Fibroblast of the conjunctiva (primary cell): ENCODE data around the gene UBQLNL.

Experiments
- DNase-seq: peaks from one replicate; pipeline ENCODE4 v3.0.0-alpha.2; 2010; ENCODE audit warnings: low read depth

UBQLNL gene

GRCh38 chr11:5507933-5508305 lies 8.6 kb downstream of the UBQLNL start:
- no peak for DNase-seq

- DNase-seq: no peak
These were observed 9.1 kb downstream of the UBQLNL start for GRCh38 chr11:5507177-5507932.

GRCh38 chr11:5505363-5506048 lies 11.0 kb downstream of the UBQLNL start:
- DNase-seq: no peak

GRCh38 chr11:5504403-5504921 lies 12.0 kb downstream of the UBQLNL start:
- DNase-seq: no peak

- DNase-seq: no peak
These were observed 16.1 kb downstream of the UBQLNL start for GRCh38 chr11:5500393-5500801.

GRCh38 chr11:5499671-5500070 lies 16.8 kb downstream of the UBQLNL start:
- DNase-seq: no peak

- DNase-seq: no peak
These were observed 26.7 kb downstream of the UBQLNL start for GRCh38 chr11:5489576-5490357.

GRCh38 chr11:5488798-5489399 lies 27.6 kb downstream of the UBQLNL start:
- DNase-seq: no peak

- DNase-seq: no peak
These were observed 28.1 kb downstream of the UBQLNL start, which contains the start of gene OR52D1 for GRCh38 chr11:5488385-5488784. Gene OR52D1 (plus strand): TSS chr11:5488685. CDS start chr11:5488707, 22 bp downstream.

- no peak for DNase-seq
These were observed 30.1 kb downstream of the UBQLNL start for GRCh38 chr11:5486421-5486820.

- DNase-seq: no peak
These were observed 30.5 kb downstream of the UBQLNL start for GRCh38 chr11:5486003-5486402.

GRCh38 chr11:5476186-5476819 lies 40.2 kb downstream of the UBQLNL start:
- peak; percentile 29 for DNase-seq

- no peak for DNase-seq
These were observed 42.6 kb downstream of the UBQLNL start for GRCh38 chr11:5473921-5474320.

- DNase-seq: no peak
These were observed 49.0 kb downstream of the UBQLNL start for GRCh38 chr11:5467527-5467926.
